ENCODE results near the gene CYB5A. TPM values are rescaled to one million over a fixed set of nuclear protein-coding genes. Genes with fewer than 3 reads are reported as not detected.

The CYB5A gene
- total and polyA plus RNA-seq, 2 experiments from 2014 or later = 273 to 457 TPM

GRCh38 chr18:74278058-74278457, 13.7 kb downstream of the CYB5A start:
- peak overlapping the region; percentile 85 for H3K27ac ChIP-seq
- 68% methylated on average over 7 of the region's 7 CpGs for WGBS (ENCODE audit: low lambda C conversion rate, missing lambda C conversion rate)
- peak; percentile 54 for DNase-seq (ENCODE audit: low spot score)

GRCh38 chr18:74277296-74277695, 14.5 kb downstream of the CYB5A start:
- no peak overlapping the region for H3K4me3 ChIP-seq
- H3K9me2 ChIP-seq (replicated peaks; ENCODE audit: insufficient read depth) = no peaks in the 10 kb centered on the region
- no peaks in the 10 kb centered on the region for H3K36me3 ChIP-seq (replicated peaks; ENCODE audit: insufficient read depth, low read depth)
- peaks cover 95% of the 10 kb centered on the region for H3K79me2 ChIP-seq
- H3K4me1 ChIP-seq (ENCODE audit: insufficient read depth) = peaks cover 40% of the 10 kb centered on the region
- H3K4me2 ChIP-seq = no peak overlapping the region
- H3K9me3 ChIP-seq (ENCODE audit: low read depth) = no peaks in the 10 kb centered on the region
- H3K27me3 ChIP-seq = no peaks in the 10 kb centered on the region
- WGBS (ENCODE audit: low lambda C conversion rate, missing lambda C conversion rate) = 95% methylated on average over 2 of the region's 2 CpGs
- TF ChIP-seq EZH2phosphoT487 (IDR thresholded peaks at IDR 0.05; ENCODE audit: low read depth, severe bottlenecking, unreplicated experiment) = no peak
- no peak for TF ChIP-seq EZH2 (IDR thresholded peaks at IDR 0.05; ENCODE audit: borderline replicate concordance)
- TF ChIP-seq CTCF (IDR thresholded peaks at IDR 0.05; ENCODE audit: poor library complexity) = no peak
- DNase-seq (ENCODE audit: low spot score) = no peak
- no peak overlapping the region for H2AFZ ChIP-seq
- H4K20me1 ChIP-seq (ENCODE audit: insufficient read depth, poor library complexity, severe bottlenecking) = peaks cover 4% of the 10 kb centered on the region
- peak overlapping the region; percentile 85 for H3K27ac ChIP-seq

More at GRCh38 chr18:74278058-74278457, 13.7 kb downstream of the CYB5A start:
- Histone ChIP-seq H3K4me3 (no peak overlapping the region), H3K36me3 (replicated peaks; ENCODE audit: insufficient read depth, low read depth) (no peaks in the 10 kb centered on the region), H3K9me3 (ENCODE audit: low read depth) (no peaks in the 10 kb centered on the region), H3K79me2 (peaks cover 94% of the 10 kb centered on the region), H3K27me3 (no peaks in the 10 kb centered on the region), H3K9me2 (replicated peaks; ENCODE audit: insufficient read depth) (no peaks in the 10 kb centered on the region), H3K4me2 (no peak overlapping the region), H3K4me1 (ENCODE audit: insufficient read depth) (peaks cover 48% of the 10 kb centered on the region), H2AFZ (no peak overlapping the region), H4K20me1 (ENCODE audit: insufficient read depth, poor library complexity, severe bottlenecking) (peaks cover 4% of the 10 kb centered on the region)
- TF ChIP-seq EZH2 (IDR thresholded peaks at IDR 0.05; ENCODE audit: borderline replicate concordance) (no peak), EZH2phosphoT487 (IDR thresholded peaks at IDR 0.05; ENCODE audit: low read depth, severe bottlenecking, unreplicated experiment) (no peak), CTCF (IDR thresholded peaks at IDR 0.05; ENCODE audit: poor library complexity) (no peak)

GRCh38 chr18:74276609-74277008, 15.2 kb downstream of the CYB5A start:
- Histone ChIP-seq H2AFZ (no peak overlapping the region), H3K4me2 (no peak overlapping the region), H3K4me3 (no peak overlapping the region), H3K79me2 (peaks cover 99% of the 10 kb centered on the region), H3K36me3 (replicated peaks; ENCODE audit: insufficient read depth, low read depth) (no peaks in the 10 kb centered on the region), H4K20me1 (ENCODE audit: insufficient read depth, poor library complexity, severe bottlenecking) (peaks cover 4% of the 10 kb centered on the region), H3K9me2 (replicated peaks; ENCODE audit: insufficient read depth) (no peaks in the 10 kb centered on the region), H3K4me1 (ENCODE audit: insufficient read depth) (peaks cover 34% of the 10 kb centered on the region), H3K9me3 (ENCODE audit: low read depth) (no peaks in the 10 kb centered on the region), H3K27ac (no peak overlapping the region), H3K27me3 (no peaks in the 10 kb centered on the region)
- TF ChIP-seq EZH2 (IDR thresholded peaks at IDR 0.05; ENCODE audit: borderline replicate concordance) (no peak), CTCF (IDR thresholded peaks at IDR 0.05; ENCODE audit: poor library complexity) (no peak), EZH2phosphoT487 (IDR thresholded peaks at IDR 0.05; ENCODE audit: low read depth, severe bottlenecking, unreplicated experiment) (no peak)
- 76% methylated on average over 10 of the region's 10 CpGs for WGBS (ENCODE audit: low lambda C conversion rate, missing lambda C conversion rate)
- DNase-seq (ENCODE audit: low spot score) = no peak

- no peaks in the 10 kb centered on the region for H3K27me3 ChIP-seq
- no peak overlapping the region for H2AFZ ChIP-seq
- no peaks in the 10 kb centered on the region for H3K36me3 ChIP-seq (replicated peaks; ENCODE audit: insufficient read depth, low read depth)
- H4K20me1 ChIP-seq (ENCODE audit: insufficient read depth, poor library complexity, severe bottlenecking) = peaks cover 4% of the 10 kb centered on the region
- H3K4me2 ChIP-seq = no peak overlapping the region
- H3K4me3 ChIP-seq = no peak overlapping the region
- peaks cover 29% of the 10 kb centered on the region for H3K4me1 ChIP-seq (ENCODE audit: insufficient read depth)
- no peak for DNase-seq (ENCODE audit: low spot score)
- H3K79me2 ChIP-seq = peaks cover 99% of the 10 kb centered on the region
- 89% methylated on average over 11 of the region's 11 CpGs for WGBS (ENCODE audit: low lambda C conversion rate, missing lambda C conversion rate)
- H3K9me3 ChIP-seq (ENCODE audit: low read depth) = no peaks in the 10 kb centered on the region
- TF ChIP-seq CTCF (IDR thresholded peaks at IDR 0.05; ENCODE audit: poor library complexity) (no peak), EZH2 (IDR thresholded peaks at IDR 0.05; ENCODE audit: borderline replicate concordance) (no peak), EZH2phosphoT487 (IDR thresholded peaks at IDR 0.05; ENCODE audit: low read depth, severe bottlenecking, unreplicated experiment) (no peak)
- no peak overlapping the region for H3K27ac ChIP-seq
- H3K9me2 ChIP-seq (replicated peaks; ENCODE audit: insufficient read depth) = no peaks in the 10 kb centered on the region
These were observed 16.0 kb downstream of the CYB5A start for GRCh38 chr18:74275736-74276135.

Measured in hepatocyte (in vitro differentiated cells).